ENCODE data around the gene ZC3H12A. TPM values are rescaled to one million over a fixed set of nuclear protein-coding genes. Genes with fewer than 3 reads are reported as not detected.

ZC3H12A gene
- total and polyA plus RNA-seq, 10 of the 15 experiments (the other 5 are each of a cell fraction or from before 2014, with no cell fraction given), result 0.35 to 30.2 (median 13.8) TPM

- TF ChIP-seq NFXL1 (IDR thresholded peaks at IDR 0.05; ENCODE audit: borderline replicate concordance) (no peak), RUNX3 (IDR thresholded peaks at IDR 0.05; ENCODE audit: low read length) (peak; percentile 18; the same call in 1 of the 2 replicates), HDAC2 (IDR thresholded peaks at IDR 0.05) (no peak), CTCF (IDR thresholded peaks at IDR 0.05 in 2 of 3, conservative IDR thresholded peaks at IDR 0.05 in 1 of 3; ENCODE audit: control insufficient read depth in 2 of 3, extremely low read depth in 1 of 3, insufficient read depth in 1 of 3, low read depth in 3 of 3, low read length in 3 of 3) (peak in 2 of 3 experiments; percentile 14 to 39; a peak in 3 of 6 replicates), MYC (IDR thresholded peaks at IDR 0.05; ENCODE audit: insufficient read depth, insufficient read length, insufficient replicate concordance, low read length, severe bottlenecking) (no peak)
Observed at GRCh38 chr1:37458551-37458950, 15.8 kb upstream of the ZC3H12A start (continued).

GRCh38 chr1:37461698-37462436 lies 12.5 kb upstream of the ZC3H12A start:
- no peaks in the 10 kb centered on the region for H3K9me3 ChIP-seq (replicated peaks; ENCODE audit: control insufficient read depth, insufficient read depth, low read length)
- H2AFZ ChIP-seq (ENCODE audit: control insufficient read depth, low read depth, low read length), result no peak overlapping the region
- H3K4me2 ChIP-seq (ENCODE audit: control insufficient read depth, insufficient read depth), result no peak overlapping the region
- no TSS peak for BruUV-seq (replicated peaks)
- ChIA-PET POLR2A (interaction anchor here (0.8 to 1.0 kb wide), 2 partner anchors 15 to 24 kb away, joined by 4 read pairs; no protein-coding TSS in a partner anchor), CTCF (interaction anchor here (0.7 to 9.5 kb wide), 3 partner anchors 25 to 99 kb away, joined by 3 to 99 read pairs (median 3); no protein-coding TSS in a partner anchor), SMC1A (ENCODE audit: uncharacterized antibody, unreplicated experiment) (no interaction called here), RAD21 (ENCODE audit: unreplicated experiment) (interaction anchor here (0.7 to 15.1 kb wide), 2 partner anchors 26 to 227 kb away, joined by 3 to 166 read pairs; no protein-coding TSS in a partner anchor)
- no peaks in the 10 kb centered on the region for H3K36me3 ChIP-seq (ENCODE audit: control insufficient read depth in 2 of 2, insufficient read depth in 2 of 2, low read length in 1 of 2)
- WGBS (ENCODE audit: insufficient coverage, insufficient replicate concordance, low lambda C conversion rate, missing lambda C conversion rate), result 74% methylated on average over 9 of the region's 9 CpGs
- no peak overlapping the region for H3K9ac ChIP-seq (ENCODE audit: control insufficient read depth, insufficient read depth, low read length)
- no peaks in the 10 kb centered on the region for H3K79me2 ChIP-seq (ENCODE audit: control insufficient read depth, insufficient read depth, low read length)
- DNase-seq (ENCODE audit: low read depth, low spot score) (no peak), ATAC-seq (no peak), FAIRE-seq (no peak)
- in situ Hi-C loops (cut with MboI) (no loop called here), intact Hi-C loops (cut with micrococcal nuclease; ENCODE audit: unreplicated experiment) (no loop called here)
- no peaks in the 10 kb centered on the region for H3K4me1 ChIP-seq (ENCODE audit: control insufficient read depth, insufficient read depth, low read length)
- H3K27me3 ChIP-seq (replicated peaks in 1 of 2; ENCODE audit: control insufficient read depth in 2 of 2, insufficient read depth in 2 of 2, low read length in 1 of 2), result no peaks in the 10 kb centered on the region
- H3K27ac ChIP-seq (ENCODE audit: control insufficient read depth, insufficient read depth), result no peak overlapping the region
- H3K4me3 ChIP-seq, result no peak overlapping the region
- no peak for TF ChIP-seq SKIL (IDR thresholded peaks at IDR 0.05; ENCODE audit: low read depth, poor library complexity, severe bottlenecking)
- no peak for TF ChIP-seq KDM1A (IDR thresholded peaks at IDR 0.05; ENCODE audit: borderline replicate concordance)
- H4K20me1 ChIP-seq (ENCODE audit: control insufficient read depth, insufficient read depth), result no peaks in the 10 kb centered on the region

Data from GM12878 (cell line).